Stimulated activated CD8-positive, alpha-beta memory T cell treated with anti-CD3 and anti-CD28 coated beads, Interleukin-15, amount 100 ng/mL, for 1 hour (primary cell): ENCODE results near the gene RNF145.
"Not testable (repeated sequence)": the region's sequence is repeated elsewhere in the genome, so short reads cannot be mapped to it uniquely, and the experiment has no call there.

Source experiments
- DNase-seq: peaks from one replicate; pipeline ENCODE4 v3.0.0-alpha.2; 2020; ENCODE audit warnings: low read depth

RNF145 gene

DNA sequence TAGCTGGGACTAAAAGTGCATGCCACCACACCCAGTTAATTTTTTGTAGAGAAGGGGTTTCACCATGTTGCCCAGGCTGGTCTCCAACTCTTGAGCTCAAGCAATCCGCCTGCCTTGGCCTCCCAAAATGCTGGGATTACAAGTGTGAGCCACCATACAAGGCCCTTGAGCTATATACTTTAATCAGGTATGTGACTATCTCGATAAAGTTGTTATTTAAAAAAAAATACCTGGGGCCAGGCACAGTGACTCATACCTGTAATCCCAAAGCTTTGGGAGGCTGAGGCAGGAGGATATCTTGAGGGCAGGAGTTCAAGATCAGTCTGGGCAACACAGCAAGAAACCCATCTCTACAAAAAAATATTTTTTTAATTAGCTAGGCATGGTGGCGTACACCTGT is 19.2 kb downstream of the RNF145 start:
- no peak for DNase-seq

DNA sequence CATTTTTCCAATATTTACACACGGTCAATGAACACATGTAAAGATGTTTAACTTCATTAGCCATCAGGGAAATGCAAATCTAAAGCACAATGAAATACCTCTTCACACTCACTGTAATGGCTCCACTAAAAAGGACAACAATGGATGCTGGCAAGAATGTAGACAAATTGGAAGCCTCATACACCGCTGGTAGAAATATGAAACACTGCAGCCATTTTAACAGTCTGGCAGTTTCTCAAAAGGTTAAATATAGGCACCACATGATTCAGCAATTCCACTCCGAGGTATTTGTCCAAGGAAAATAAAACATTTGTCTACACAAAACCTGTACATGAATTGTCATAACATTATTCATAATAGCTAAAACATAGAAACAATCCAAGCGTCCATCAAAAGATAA is 20.0 kb downstream of the RNF145 start:
- DNase-seq: no peak

DNA sequence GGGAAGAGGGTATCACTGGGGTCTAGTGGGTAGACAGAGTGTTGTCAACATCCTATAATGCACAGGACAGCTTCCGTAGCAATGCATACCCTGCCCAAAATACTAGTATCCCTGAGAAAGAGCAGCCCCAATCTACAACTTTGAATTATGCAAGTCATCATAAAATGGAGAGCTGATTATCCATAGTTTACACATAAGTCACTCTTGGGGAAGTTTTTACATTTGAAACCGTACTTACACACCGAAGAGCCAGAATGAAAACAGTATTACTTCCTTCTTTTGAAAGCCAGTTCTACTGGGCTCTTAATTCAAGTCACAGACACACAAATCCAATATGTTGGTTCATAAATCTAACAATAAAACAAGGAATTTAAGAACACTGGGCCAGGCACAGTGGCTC is 21.6 kb downstream of the RNF145 start:
- DNase-seq: no peak

DNA sequence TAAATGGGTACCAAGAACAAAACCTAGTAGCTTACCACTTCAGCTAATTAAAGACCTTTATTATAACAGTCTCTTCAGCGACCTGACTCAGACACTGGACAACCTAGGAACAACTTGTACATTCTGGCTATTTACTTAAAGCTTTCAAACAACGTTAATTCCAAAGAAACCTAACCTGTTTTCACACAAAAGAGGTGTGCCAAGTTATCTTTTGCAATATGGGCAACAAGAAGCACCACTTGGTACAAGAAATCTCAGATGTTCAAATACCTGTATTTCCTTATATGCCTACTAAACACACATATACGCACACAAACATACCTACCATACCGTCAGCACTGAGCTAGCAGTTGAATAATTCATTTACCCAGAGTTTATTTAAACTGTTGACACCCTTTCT is 23.0 kb downstream of the RNF145 start:
- DNase-seq: no peak

DNA sequence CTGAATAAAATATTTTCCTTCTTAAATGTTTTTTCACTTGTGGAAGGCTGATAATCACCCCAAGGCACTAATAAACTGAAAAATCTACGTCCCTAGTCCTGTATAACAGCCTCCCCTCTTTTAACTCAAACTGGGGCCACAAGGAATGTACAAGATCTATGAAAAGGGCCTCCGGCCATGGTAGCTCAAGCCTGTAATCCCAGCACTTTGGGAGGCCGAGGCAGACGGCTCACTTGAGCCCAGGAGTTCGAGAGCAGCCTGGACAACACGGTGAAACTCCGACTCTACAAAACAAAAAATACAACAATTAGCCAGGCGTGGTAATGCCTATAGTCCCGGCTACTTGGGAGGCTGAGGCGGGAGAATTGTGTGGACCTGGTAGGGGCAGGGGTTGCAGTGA is 23.6 kb downstream of the RNF145 start:
- no peak for DNase-seq

DNA sequence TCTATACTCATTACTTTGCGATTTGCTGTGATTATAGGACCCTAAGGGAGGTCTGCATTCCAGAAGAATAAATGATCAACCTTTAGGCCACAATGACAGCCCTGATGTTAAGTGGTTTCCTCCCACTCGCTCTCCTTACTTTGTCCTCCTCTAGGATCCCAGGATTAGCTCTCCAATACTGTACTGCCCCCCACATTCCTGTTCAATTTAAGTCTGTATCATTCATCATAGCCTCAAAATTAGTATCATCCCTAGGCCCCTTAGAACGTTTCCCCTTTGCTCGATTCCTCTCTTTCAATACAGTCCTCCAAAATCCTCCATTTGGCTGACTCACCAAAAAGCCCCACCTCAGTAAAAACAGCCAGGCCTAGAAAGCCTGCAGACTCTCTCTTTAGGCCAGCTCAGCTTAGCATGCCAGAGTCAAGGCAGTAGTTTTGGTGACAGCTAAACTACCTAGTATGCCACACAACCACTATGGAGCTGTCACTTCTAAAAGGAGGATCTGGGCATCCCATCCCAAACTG is 24.4 kb downstream of the RNF145 start:
- DNase-seq: no peak

DNA sequence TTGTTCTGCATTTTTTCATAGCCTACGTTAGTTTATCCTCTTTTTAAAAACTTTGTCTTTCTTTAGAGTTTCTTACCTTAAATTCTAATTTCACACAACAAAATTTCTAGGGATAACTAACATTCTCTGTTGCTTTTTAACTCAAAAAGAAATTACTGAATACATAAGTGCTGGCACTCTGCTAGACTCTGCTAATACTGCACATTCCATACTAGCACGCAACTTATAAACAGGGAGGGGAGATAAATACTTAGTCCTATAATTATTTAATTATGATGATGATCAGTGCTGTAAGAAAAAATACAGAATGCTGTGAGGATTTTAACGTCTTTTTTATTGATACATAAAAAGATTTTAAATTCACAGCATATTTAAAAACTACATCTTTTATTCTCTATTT is 25.1 kb downstream of the RNF145 start:
- no peak for DNase-seq

DNA sequence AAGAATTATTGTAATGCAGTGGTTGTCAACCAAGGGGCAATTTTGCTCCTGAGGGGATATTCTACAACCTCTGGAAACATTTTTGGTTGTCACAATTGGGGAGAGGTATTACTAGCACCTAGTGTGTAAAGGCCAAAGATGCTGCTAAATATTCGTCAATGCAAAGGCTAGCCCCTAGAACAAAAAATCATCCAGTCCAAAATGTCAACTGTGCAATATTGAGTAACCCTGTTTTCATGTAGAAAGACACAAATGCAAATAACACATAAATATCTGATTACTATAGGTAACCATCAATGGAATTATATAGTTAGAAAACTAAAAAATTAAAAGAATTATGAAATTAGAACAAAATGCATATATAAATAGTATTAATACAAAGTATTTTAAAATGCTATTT is 26.1 kb downstream of the RNF145 start:
- no peak for DNase-seq

DNA sequence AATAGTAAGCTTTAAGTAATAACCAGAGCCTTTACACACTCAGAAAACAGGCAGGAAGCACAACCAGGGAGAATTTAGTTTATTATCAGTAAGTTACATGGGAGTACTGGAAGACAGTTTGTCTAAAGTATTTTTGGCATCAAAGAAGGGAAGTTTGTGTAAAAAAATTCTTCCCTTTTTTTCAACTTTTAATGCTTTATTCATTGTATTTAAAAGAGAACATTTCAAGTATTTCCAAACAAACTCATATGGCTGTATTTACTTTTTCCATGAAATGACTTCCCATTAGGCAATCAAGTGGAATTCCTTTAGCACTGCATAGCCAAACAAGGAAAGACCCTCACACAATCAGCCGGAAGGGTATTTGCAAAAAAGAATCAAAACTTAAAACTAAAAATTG is 26.7 kb downstream of the RNF145 start:
- no peak for DNase-seq

DNA sequence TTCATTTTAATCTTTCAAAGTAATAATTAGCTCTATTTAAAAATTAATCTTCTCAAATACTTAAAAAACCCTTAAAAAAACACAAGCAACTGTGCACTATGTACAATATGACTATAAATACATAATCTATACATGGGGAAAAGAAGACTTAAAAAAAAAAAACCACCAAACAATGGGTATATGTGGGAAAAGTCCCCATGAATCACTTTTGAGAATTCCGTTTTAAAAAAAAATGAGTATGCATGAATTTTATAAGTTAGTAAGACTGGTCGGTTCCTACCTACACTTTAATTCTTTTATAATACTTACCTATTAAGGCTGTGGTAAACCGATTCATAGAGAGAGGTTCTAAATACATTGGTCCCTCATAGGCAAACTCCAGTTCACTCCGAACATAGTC is 27.7 kb downstream of the RNF145 start:
- DNase-seq: no peak

DNA sequence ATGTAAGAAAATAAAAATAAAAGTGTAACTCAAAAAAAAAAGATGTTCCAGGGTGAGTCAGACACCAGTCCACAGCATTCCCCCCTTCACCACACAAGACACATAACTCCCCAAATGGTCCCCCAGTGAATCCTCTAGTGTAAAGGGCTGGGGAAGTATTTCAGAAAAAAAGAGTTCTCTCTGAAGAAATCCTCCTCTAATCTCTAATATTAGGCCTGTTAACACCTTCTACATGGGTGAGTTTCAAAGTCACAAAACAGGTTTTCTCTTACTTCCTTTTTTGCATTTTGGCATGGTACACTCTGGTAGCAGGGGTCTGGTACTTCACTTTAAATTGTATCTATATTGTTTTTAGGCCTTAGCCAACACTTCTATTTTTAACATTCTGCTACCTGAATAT is 28.2 kb downstream of the RNF145 start:
- no peak for DNase-seq

DNA sequence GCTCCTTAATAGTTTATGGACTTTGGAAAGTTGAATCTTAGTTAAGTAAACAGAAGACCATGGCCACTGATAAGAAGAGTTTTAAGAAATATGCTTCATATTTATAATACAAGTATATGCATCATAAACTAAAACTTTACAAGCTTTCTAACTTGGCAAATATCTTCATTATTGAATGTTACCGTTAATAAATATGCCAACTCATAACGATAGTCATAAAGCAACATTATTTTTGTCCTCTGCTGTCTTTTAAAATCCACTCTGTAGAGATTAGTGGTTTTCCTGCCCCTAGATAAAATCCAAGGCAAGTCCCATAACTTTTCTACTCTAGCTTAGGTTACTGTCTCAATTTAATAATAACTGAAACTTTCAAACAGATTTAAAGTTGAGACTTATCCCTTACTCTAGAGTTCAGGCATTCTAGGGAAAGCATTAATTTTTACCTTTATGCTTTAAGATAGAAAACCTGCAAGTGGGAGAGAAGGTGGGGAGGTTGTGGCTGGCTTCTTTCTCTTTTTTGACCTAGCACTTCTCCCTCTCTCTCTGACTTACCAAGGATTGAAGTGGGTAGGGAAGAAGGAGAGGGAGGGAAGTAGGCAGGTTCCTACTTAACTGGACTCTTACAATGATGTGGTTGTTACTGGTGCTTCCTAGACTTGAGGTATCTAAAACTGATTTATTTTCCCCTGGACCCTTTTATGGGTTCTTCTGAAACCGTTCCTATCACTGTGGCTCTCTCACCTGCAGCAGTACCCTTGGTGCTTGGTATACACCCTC is 29.6 kb downstream of the RNF145 start:
- no peak for DNase-seq

DNA sequence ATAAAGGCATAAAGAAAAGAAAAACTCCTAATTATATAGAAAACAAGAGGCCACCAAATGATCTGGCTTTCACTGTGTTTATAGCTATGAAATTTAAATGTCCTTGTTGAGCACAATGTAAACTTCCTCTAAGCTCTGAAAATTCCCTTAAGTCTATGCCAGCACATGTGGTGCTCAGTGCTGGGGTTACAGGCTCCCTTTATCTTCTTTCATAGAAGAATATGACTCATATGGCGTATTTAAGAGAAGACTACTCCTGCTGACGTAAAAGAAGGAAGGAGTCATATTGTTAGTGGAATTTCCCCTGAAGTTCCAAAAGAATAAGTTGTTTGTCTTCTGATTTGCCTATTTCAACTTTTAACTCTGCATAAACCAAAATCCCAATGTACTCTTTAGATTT is 30.4 kb downstream of the RNF145 start:
- no peak for DNase-seq

DNA sequence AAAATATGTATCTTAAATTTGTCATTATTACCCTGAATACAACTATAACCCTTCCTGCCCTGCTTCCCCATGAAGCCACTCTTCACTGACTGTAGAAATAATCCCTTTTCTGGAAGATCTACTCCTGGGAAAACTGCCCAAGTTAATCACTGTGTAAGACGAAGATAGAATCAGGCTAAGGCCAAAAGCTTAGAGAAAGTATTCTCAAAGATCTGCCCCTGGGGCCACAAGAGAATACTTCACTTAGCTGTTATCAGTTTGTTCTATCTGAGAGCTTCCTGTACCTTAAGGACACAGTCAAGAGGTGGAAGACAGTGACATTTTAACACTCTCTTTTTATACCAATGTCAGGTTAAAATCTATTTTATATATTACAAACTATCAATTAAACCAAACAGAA is 33.8 kb downstream of the RNF145 start:
- DNase-seq: no peak

DNA sequence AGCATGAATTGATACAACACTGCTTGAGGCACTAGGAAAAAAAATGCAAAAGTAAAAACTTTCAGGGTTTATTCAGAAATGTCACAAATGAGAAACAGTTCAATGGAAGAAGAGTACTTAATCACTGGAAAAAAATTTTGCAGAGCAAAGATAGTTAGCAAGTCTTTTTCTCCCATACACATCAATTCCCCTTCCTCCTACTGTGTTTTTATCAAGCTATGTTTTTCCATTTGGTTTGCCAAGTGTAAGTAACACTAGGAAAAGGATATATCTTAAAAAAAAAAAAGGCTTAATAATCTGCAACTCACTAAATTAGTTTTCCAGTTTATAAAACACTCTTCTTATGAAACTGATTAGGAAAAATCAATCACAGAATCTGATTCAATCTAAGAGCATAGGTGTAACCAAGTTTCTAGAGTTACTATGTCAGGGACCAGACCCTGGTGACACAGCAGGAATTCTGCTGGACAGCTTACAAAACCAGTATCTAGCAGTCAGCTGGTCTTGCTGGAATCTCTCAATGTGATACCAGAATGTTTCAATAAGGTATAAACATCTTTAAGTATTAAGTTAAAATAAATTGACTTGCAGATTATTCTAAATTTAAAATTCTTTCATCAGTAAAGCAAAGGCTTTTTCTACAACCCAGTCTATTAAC is 34.7 kb downstream of the RNF145 start:
- DNase-seq: no peak

DNA sequence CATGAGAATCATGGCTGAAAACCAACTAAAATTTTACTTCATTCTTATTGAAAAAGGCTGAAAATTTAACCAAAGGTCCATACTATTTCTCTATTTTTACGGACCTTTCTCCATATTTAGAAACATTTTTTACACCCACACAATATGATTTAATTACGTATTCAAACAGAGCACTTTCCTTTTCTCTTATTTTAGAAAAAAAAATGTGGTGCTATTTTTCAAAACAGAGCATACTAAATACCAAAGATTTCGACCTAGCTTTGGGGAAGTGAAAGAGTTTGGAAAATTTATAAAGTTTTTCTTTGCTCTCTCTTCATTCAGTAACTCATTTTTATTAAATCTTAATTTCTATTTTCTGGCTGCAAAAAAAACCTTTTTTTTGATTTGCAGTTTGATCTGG is 38.1 kb downstream of the RNF145 start:
- DNase-seq: no peak

DNA sequence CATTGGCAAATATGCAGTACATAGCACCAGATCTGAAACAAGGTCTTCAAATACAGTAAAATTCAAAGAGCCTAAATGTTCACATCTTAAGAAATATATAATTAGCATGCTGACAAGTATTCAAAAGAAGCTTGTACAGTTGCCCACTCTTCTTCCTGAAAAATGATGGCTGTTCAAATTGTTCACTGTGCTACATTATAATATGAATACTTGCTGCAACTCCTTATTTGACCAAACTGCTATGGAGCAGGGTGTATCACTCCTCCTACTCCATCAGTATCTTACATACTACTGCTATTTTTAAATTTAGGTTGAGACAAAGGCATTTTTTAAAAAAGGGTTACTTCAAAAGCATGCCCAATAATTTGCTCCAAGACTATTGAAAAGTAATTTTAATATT is 39.3 kb downstream of the RNF145 start:
- DNase-seq: no peak

DNA sequence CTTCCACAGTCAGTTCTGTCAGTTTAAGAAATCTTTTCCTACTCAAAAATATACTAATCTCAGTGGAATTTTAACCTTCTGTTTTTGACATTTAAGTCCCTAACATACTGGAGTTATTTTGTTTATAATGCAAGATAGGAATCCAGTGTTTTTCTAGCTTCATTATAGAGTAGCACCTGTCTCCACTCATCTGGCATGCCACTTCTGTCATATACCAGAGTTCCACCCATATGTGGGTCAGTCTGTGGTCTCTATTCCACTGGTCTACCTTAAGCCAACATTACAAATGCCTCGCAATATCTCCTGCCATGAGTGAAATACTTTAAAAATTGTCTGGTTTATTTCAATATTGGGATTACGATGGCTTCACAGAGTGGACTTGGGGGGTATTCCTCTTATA is 42.9 kb downstream of the RNF145 start:
- no peak for DNase-seq

DNA sequence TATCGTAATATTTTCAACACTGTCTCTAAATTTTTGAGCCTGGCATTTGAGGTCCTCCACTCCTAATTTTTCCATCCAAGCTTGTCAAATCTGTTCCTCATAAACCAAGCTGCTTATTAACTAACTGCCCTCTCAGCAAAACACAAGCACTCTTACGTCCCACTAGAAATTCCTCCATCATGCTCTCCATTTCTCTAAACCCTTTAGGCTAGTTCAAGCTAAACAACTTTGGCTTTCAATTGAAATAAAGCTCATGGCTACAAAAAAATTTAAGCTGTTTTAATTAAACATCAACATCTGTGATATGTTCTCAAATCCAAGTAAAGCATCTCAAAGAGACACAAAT is 45.7 kb downstream of the RNF145 start:
- no peak for DNase-seq

DNA sequence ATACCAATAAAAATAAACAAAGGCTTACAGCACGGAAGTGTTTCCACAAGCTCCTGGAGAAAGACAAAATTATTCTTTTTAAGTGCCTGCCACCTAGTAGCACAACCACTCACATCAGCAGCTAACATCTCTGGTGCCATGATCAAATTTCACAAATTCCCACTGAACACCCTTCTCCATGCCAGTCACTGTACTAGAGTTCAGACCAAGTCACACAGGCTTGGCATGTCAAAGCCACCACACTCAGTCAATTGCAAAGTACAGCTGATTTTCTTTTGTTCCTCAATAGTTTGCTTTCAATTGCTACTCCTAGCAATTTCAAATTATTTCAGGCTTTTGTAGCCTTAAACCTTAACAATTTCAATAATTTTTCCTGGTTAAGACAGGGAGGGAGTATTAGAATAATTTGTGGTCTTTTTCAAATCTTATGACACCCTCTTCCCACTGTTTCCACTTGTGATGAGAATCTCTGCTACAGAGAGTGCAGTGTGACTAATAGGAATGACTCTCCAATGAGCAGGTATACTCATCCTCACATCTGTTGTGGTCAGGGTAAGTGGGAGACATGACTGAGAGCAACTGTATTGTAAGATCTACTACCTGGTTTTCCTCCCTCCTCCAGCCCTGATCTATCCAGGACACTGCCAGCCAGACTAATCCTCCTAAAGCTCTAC is 46.2 kb downstream of the RNF145 start:
- no peak for DNase-seq

DNA sequence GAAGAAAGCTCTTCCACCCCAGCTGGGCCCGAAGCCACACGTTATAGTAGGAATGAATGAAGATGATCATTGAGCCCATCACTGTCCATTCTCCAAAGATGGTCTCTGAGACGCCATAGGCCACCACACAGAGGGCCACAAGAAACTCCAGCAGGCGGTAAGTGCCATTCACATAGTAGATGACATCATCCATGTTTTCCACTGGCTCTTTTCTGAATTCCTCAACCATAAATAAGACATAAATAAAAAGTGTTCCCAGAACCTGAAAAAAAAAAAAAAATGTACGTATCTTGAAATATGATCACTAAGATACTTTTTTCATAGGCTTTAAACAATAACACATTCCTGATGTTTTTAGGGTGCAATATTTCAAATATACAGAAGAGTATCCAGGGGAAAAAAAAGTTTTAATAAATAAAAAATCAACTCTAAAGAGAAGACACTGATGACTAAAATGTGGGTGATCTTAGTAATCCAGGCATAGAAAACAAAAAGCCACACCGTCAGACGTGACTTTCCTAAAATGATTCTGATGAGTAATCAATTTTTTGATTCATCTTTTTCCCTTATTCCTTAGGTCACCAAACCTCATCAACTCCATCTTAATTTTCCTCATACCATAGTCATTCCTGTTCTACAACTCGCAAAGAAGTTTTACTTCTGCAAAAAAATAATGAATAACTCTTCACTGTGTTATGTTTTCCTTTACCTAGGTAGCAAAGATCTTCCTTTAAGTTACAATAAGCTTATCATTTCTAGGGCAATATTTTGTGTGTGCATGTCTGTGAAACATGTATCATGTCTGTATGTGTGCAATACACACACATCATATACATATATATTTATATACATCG is 47.8 kb downstream of the RNF145 start:
- DNase-seq: no peak

DNA sequence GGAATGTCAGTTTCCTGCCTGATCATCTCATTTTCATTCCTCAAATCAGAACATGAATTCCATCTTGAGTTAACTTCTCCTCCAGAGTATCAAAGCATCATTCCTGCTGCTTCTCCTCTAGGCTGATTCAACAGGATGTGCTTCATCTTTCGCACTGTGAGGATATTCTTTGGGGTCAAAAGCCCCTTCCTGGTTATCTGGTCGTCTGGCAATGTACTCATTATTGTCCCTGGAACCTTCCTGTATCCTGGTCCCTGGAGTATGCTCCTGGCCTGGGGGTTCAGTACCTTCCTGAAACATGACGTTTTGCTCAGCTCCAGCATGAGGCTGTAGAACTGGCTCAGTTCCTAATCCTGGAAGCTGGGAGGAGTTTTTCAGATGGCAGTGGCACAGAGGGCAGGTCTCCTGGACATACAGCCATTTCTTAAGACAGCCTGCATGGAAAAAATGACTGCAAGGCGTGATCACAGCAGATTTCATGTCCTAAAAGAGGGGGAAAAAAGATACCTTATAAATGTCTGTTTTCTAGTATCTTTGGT is 50.7 kb downstream of the RNF145 start:
- DNase-seq: not testable (repeated sequence)
